ENCODE measurements around the gene TLL2. TPM values are rescaled to one million over a fixed set of nuclear protein-coding genes. Genes with fewer than 3 reads are reported as not detected.

Gene TLL2
- total and polyA plus RNA-seq, 2 of the 4 experiments (the other 2 are of a cell fraction): under 0.01 to 0.05 TPM

DNA sequence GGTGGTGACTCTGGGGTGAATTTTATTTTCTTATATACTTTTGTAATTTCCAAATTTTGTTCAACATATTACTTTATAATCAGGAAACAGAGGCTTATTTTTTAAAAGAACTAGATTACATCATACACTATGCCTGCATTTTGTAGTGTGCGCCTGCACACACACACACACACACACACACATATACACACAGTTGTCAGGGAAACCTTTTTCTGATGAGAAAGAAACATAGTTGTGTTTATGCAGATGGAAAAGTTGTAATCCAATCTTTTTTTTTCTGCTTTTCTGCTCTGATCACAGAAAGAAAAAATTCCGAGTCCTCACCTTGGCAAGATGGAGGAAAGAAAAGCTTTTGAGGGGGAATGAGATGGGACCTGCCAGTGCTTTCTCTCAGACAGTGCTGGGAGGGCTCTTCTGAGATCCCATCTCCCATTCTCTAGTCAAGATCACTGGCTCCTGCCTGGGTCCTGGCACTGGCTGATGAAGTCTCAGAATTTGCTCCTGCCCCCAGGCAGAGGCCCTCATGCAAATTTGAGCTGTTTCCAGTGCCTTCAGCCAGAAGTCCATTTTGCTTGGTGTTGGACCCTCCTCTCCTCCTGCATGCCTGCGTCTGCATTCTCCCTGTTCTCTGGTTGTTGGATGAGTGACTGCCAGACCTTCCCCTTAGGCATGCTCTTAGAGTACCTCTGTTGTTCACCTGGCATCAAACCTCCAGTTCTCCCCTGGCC is 59.7 kb downstream of the TLL2 start:
- Histone ChIP-seq H3K9me1 (ENCODE audit: insufficient read depth, low read length) (no peaks in the 10 kb centered on the region), H3K23ac (ENCODE audit: low read depth, low read length) (no peak overlapping the region), H3K27me3 (ENCODE audit: control insufficient read depth, insufficient read depth, low read length) (peaks cover 1% of the 10 kb centered on the region), H3K4me2 (ENCODE audit: low read depth, low read length) (no peak overlapping the region), H3K36me3 (ENCODE audit: control insufficient read depth, insufficient read depth, low read length) (no peaks in the 10 kb centered on the region), H4K20me1 (ENCODE audit: insufficient read depth, low read length) (no peaks in the 10 kb centered on the region), H2AK5ac (ENCODE audit: low read depth, low read length) (no peak overlapping the region), H3K27ac (ENCODE audit: insufficient read depth, low read length) (no peak overlapping the region), H2BK20ac (ENCODE audit: low read depth, low read length) (no peak overlapping the region), H3K18ac (ENCODE audit: low read depth, low read length) (no peak overlapping the region), H3K4me3 (ENCODE audit: insufficient read depth, low read depth, low read length) (no peak overlapping the region), H3K9me3 (ENCODE audit: control insufficient read depth, insufficient read depth, low read length) (no peaks in the 10 kb centered on the region), H2BK15ac (ENCODE audit: low read depth, low read length) (no peak overlapping the region), H3K56ac (ENCODE audit: extremely low read depth, insufficient read depth, low read length) (no peak overlapping the region), H2AFZ (replicated peaks; ENCODE audit: low read length, poor library complexity) (no peak overlapping the region), H4K5ac (ENCODE audit: low read depth, low read length) (no peak overlapping the region), H3K4ac (ENCODE audit: low read depth, low read length) (no peak overlapping the region), H2BK5ac (ENCODE audit: low read depth, low read length, poor library complexity, severe bottlenecking) (no peak overlapping the region), H2BK120ac (ENCODE audit: low read depth, low read length) (no peak overlapping the region), H4K91ac (ENCODE audit: insufficient read depth, low read depth, low read length) (no peak overlapping the region), H3K4me1 (ENCODE audit: control insufficient read depth, insufficient read depth, low read length) (no peaks in the 10 kb centered on the region), H2AK9ac (replicated peaks; ENCODE audit: low read depth, low read length, poor library complexity) (no peak overlapping the region), H3K79me1 (ENCODE audit: low read depth in 1 of 2, low read length in 2 of 2) (no peaks in the 10 kb centered on the region), H3K14ac (replicated peaks; ENCODE audit: low read depth, low read length) (no peak overlapping the region), H3K9ac (ENCODE audit: low read depth, low read length) (no peak overlapping the region), H4K8ac (ENCODE audit: low read depth in 2 of 2, low read length in 2 of 2) (no peak overlapping the region)
- in situ Hi-C loops (cut with MboI; ENCODE audit: low sequenced_read_pairs) (no loop called here), intact Hi-C loops (cut with micrococcal nuclease) (loop anchor here (5.0 kb wide), 1 partner anchor 792 kb away; no protein-coding TSS in a partner anchor), dilution Hi-C loops (cut with HindIII; ENCODE audit: low sequenced_read_pairs, unreplicated experiment) (no loop called here)
- CTCF ChIA-PET: no interaction called here
- no CpG with 5 or more reads among the region's 3 CpGs for WGBS, 2 experiments (ENCODE audit: extremely low coverage in 2 of 2, insufficient read length in 1 of 2)
- DNase-seq: no peak
- POLR2A ChIA-PET (ENCODE audit: unreplicated experiment): no interaction called here
- no peak for ATAC-seq (ENCODE audit: low read depth)
- TF ChIP-seq MXI1 (IDR thresholded peaks at IDR 0.05; ENCODE audit: borderline replicate concordance, low read depth, low read length) (no peak), RCOR1 (IDR thresholded peaks at IDR 0.05; ENCODE audit: insufficient replicate concordance, low read length) (no peak), CHD1 (IDR thresholded peaks at IDR 0.05; ENCODE audit: low read depth, low read length) (no peak), MAFK (IDR thresholded peaks at IDR 0.05; ENCODE audit: low read depth, low read length) (no peak), USF2 (IDR thresholded peaks at IDR 0.05; ENCODE audit: low read depth, low read length) (no peak), CEBPB (IDR thresholded peaks at IDR 0.05; ENCODE audit: low read depth, low read length) (no peak), RFX5 (IDR thresholded peaks at IDR 0.05; ENCODE audit: low read depth, low read length) (no peak), POLR2A (IDR thresholded peaks at IDR 0.05; ENCODE audit: low read depth, low read length) (no peak), NFE2L2 (IDR thresholded peaks at IDR 0.05; ENCODE audit: low read depth, low read length) (no peak), RAD21 (IDR thresholded peaks at IDR 0.05; ENCODE audit: low read length) (no peak)
- BruUV-seq (replicated peaks): no TSS peak
